Erythroblast (primary cell): ENCODE results near the gene SOAT1.

ENCODE experiments used
- GATA1 ChIP-seq: IDR thresholded peaks from 2 replicates; pipeline ENCODE4 v1.6.1; 2011; ENCODE audit warnings: low read depth, mild to moderate bottlenecking, control low read depth, low read length, moderate library complexity
- POLR2A ChIP-seq: IDR thresholded peaks from 2 replicates; pipeline ENCODE4 v1.6.1; 2011; ENCODE audit warnings: mild to moderate bottlenecking, low read length

DNA sequence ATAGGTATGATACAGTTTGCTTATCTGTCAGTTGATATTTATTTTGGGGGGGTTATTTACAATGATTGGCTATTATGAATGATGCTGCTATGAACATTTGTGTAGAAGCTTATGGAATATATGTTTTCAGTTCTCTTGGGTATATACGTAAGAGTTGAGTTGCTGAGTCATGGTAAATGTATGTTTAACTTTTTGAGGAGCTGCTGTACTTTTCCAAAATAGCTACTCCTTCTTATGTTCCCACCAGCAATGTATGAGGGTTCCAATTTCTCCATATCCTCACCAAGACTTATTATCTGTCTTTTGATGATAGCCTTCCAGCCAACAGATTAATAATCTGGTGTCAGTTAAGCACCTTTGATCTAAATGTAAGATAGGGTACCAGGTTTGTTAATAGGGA lies 11.9 kb downstream of the SOAT1 start:
- no peak for TF ChIP-seq POLR2A
- no peak for TF ChIP-seq GATA1
